Cardiac muscle cell (in vitro differentiated cells and primary cell): ENCODE data around the gene MICAL2. TPM values are rescaled to one million over a fixed set of nuclear protein-coding genes. Genes with fewer than 3 reads are reported as not detected.

Experiments used
- DNase-seq, 2 donors: peaks; one replicate each; pipeline versions ENCODE4 v3.0.0 to v3.0.0-alpha.2; 2010 to 2017; ENCODE audit warnings: low read depth in 1 of 2, low spot score in 1 of 2
- H3K27ac ChIP-seq: fragments of 200-600 bp; sonication (generic); 2 replicates; pipeline ENCODE4 v1.5.1; 2016
- H3K27me3 ChIP-seq: fragments of 200-600 bp; sonication (generic); 2 replicates; pipeline ENCODE4 v1.6.0; 2016; ENCODE audit warnings: control low read depth
- H3K36me3 ChIP-seq: fragments of 200-600 bp; sonication (generic); 2 replicates; pipeline ENCODE4 v1.5.1; 2016; ENCODE audit warnings: control low read depth
- H3K4me1 ChIP-seq: fragments of 200-600 bp; sonication (generic); 2 replicates; pipeline ENCODE4 v1.8.1; 2017; ENCODE audit warnings: low read depth, mild to moderate bottlenecking, mixed run types
- H3K4me3 ChIP-seq: fragments of 200-600 bp; sonication (generic); 2 replicates; pipeline ENCODE4 v1.5.1; 2016; ENCODE audit warnings: mild to moderate bottlenecking
- H3K9me3 ChIP-seq: fragments of 200-600 bp; sonication (generic); 2 replicates; pipeline ENCODE4 v1.5.1; 2017; ENCODE audit warnings: low read depth, mild to moderate bottlenecking, control low read depth
- CTCF ChIP-seq: IDR thresholded peaks from 2 replicates; pipeline ENCODE4 v1.5.1; 2012; ENCODE audit warnings: low read depth, mild to moderate bottlenecking, low read length
- polyA plus RNA-seq: library from polyadenylated mRNA; unstranded; fragments of >200 nt; fragmentation: Nextera tagmentation; extraction: Ambion mirVana; gene quantifications from 2 replicates; pipeline ENCODE4 v1.2.1, GENCODE V29; 2016
- total RNA-seq: library from RNA; depleted of rRNA; stranded (reverse); fragments of >200 nt; gene quantifications from 2 replicates; pipeline ENCODE4 v1.2.3, GENCODE V29; 2016

The MICAL2 gene
- total and polyA plus RNA-seq, 2 experiments from 2014 or later: 153 to 178 TPM

- H3K36me3 ChIP-seq: no peaks in the 10 kb centered on the region
- H3K9me3 ChIP-seq: no peaks in the 10 kb centered on the region
- no peak for DNase-seq
- peak overlapping the region; percentile 86 for H3K4me3 ChIP-seq
- TF ChIP-seq CTCF: no peak
- peaks cover 23% of the 10 kb centered on the region for H3K4me1 ChIP-seq
- no peaks in the 10 kb centered on the region for H3K27me3 ChIP-seq
- H3K27ac ChIP-seq: no peak overlapping the region
Measured at GRCh38 chr11:12109591-12110196, 696 bp upstream of the MICAL2 start.

GRCh38 chr11:12110714-12111548 is 541 bp downstream of the MICAL2 start:
- Histone ChIP-seq H3K27me3 (no peaks in the 10 kb centered on the region), H3K4me1 (peaks cover 23% of the 10 kb centered on the region), H3K27ac (peak overlapping the region; percentile 81), H3K4me3 (peak overlapping the region; percentile 86), H3K36me3 (no peaks in the 10 kb centered on the region), H3K9me3 (no peaks in the 10 kb centered on the region)
- peak in 1 of 2 donors; percentile 46 for DNase-seq
- no peak for TF ChIP-seq CTCF

- H3K4me3 ChIP-seq: peak overlapping the region; percentile 86
- H3K27ac ChIP-seq: peak overlapping the region; percentile 4
- no peak for DNase-seq
Measured at GRCh38 chr11:12111549-12112520, 1.4 kb downstream of the MICAL2 start.

GRCh38 chr11:12112750-12113149 is 2.4 kb downstream of the MICAL2 start:
- Histone ChIP-seq H3K36me3 (no peaks in the 10 kb centered on the region), H3K4me3 (no peak overlapping the region), H3K4me1 (peaks cover 34% of the 10 kb centered on the region), H3K27me3 (no peaks in the 10 kb centered on the region), H3K9me3 (no peaks in the 10 kb centered on the region), H3K27ac (no peak overlapping the region)
- no peak for TF ChIP-seq CTCF
- no peak for DNase-seq

More at GRCh38 chr11:12111549-12112520, 1.4 kb downstream of the MICAL2 start:
- no peaks in the 10 kb centered on the region for H3K36me3 ChIP-seq
- peaks cover 25% of the 10 kb centered on the region for H3K4me1 ChIP-seq
- H3K27me3 ChIP-seq: no peaks in the 10 kb centered on the region
- no peaks in the 10 kb centered on the region for H3K9me3 ChIP-seq
- TF ChIP-seq CTCF: no peak

GRCh38 chr11:12113294-12113693 is 2.9 kb downstream of the MICAL2 start:
- peaks cover 39% of the 10 kb centered on the region for H3K4me1 ChIP-seq
- no peak overlapping the region for H3K27ac ChIP-seq
- no peaks in the 10 kb centered on the region for H3K36me3 ChIP-seq
- H3K4me3 ChIP-seq: no peak overlapping the region
- no peaks in the 10 kb centered on the region for H3K27me3 ChIP-seq
- H3K9me3 ChIP-seq: no peaks in the 10 kb centered on the region
- DNase-seq: peak in 1 of 2 donors; percentile 57
- no peak for TF ChIP-seq CTCF
